CD4-positive, alpha-beta T cell treated with Interleukin-4 for 4 hours (primary cell): ENCODE measurements around the gene OR5L2.
"Not testable (repeated sequence)": the region's sequence is repeated elsewhere in the genome, so short reads cannot be mapped to it uniquely, and the experiment has no call there.

Experiments
- DNase-seq: peaks from one replicate; pipeline ENCODE4 v3.0.0-alpha.2; 2020

The OR5L2 gene

GRCh38 chr11:55826919-55827318 lies at the start of gene OR5L2:
OR5L2 (plus strand) TSS chr11:55827219; CDS start chr11:55827219, 0 bp downstream.
- DNase-seq: no peak

GRCh38 chr11:55791606-55792005 lies 35.4 kb upstream of the OR5L2 start:
- DNase-seq: no peak

GRCh38 chr11:55793321-55793720 lies 33.7 kb upstream of the OR5L2 start:
- DNase-seq: no peak

- no peak for DNase-seq
These were observed 31.8 kb upstream of the OR5L2 start, which contains the start of gene OR5D14 for GRCh38 chr11:55795256-55795655. OR5D14 (plus strand) TSS chr11:55795556; CDS start chr11:55795556, 0 bp downstream.

- no peak for DNase-seq
These were observed 20.8 kb upstream of the OR5L2 start for GRCh38 chr11:55806248-55806647.

- DNase-seq: no peak
These were observed 16.0 kb upstream of the OR5L2 start, which contains the start of gene OR5L1 for GRCh38 chr11:55811067-55811466. OR5L1 (plus strand) TSS chr11:55811367; CDS start chr11:55811467, 100 bp downstream.

GRCh38 chr11:55819330-55819729 lies 7.7 kb upstream of the OR5L2 start, which contains the start of gene OR5D18:
OR5D18 (plus strand) TSS chr11:55819630; CDS start chr11:55819630, 0 bp downstream.
- DNase-seq: no peak

- no peak for DNase-seq
These were observed 11.4 kb downstream of the OR5L2 start, which contains the start of gene OR5D16 for GRCh38 chr11:55838452-55838851. OR5D16 (plus strand) TSS chr11:55838752; CDS start chr11:55838752, 0 bp downstream.

GRCh38 chr11:55847453-55847852 lies 20.4 kb downstream of the OR5L2 start:
- no peak for DNase-seq

GRCh38 chr11:55849037-55849436 lies 22.0 kb downstream of the OR5L2 start:
- no peak for DNase-seq

- DNase-seq: no peak
These were observed 25.1 kb downstream of the OR5L2 start for GRCh38 chr11:55852141-55852540.

- DNase-seq: no peak
These were observed 27.7 kb downstream of the OR5L2 start for GRCh38 chr11:55854704-55855103.

GRCh38 chr11:55867354-55867753 lies 40.3 kb downstream of the OR5L2 start:
- not testable (repeated sequence) for DNase-seq

- DNase-seq: not testable (repeated sequence)
These were observed 45.7 kb downstream of the OR5L2 start for GRCh38 chr11:55872731-55873130.

GRCh38 chr11:55873146-55873545 lies 46.1 kb downstream of the OR5L2 start:
- not testable (repeated sequence) for DNase-seq
